NT2/D1 (cell line): ENCODE results near the gene ANKRD65.
"Not testable (repeated sequence)": the region's sequence is repeated elsewhere in the genome, so short reads cannot be mapped to it uniquely, and the experiment has no call there.

Source experiments
- SUZ12 ChIP-seq: IDR thresholded peaks from 2 replicates; pipeline ENCODE4 v1.6.1; 2011; ENCODE audit not compliant: insufficient read length, insufficient read depth; ENCODE audit errors: extremely low read depth
- YY1 ChIP-seq: IDR thresholded peaks from 2 replicates; pipeline ENCODE4 v1.6.1; 2011; ENCODE audit not compliant: insufficient read length, insufficient read depth
- ZNF274 ChIP-seq: IDR thresholded peaks from 2 replicates; pipeline ENCODE4 v1.6.1; 2011; ENCODE audit warnings: mild to moderate bottlenecking, low read depth, low read length

- not testable (repeated sequence) for TF ChIP-seq ZNF274, SUZ12, YY1
Measured at GRCh38 chr1:1417396-1417795, 3.7 kb downstream of the ANKRD65 start.
